GM19240 (cell line): ENCODE data around the gene SLC7A4.
A peak's percentile ranks its signal among the peaks of the same experiment; 100 is the strongest.
"Not testable (repeated sequence)": the region's sequence is repeated elsewhere in the genome, so short reads cannot be mapped to it uniquely, and the experiment has no call there.

Experiments
- DNase-seq: peaks from one replicate; pipeline ENCODE4 v3.0.0; 2011; ENCODE audit warnings: low spot score; ENCODE audit not compliant: insufficient read length

Gene SLC7A4

DNA sequence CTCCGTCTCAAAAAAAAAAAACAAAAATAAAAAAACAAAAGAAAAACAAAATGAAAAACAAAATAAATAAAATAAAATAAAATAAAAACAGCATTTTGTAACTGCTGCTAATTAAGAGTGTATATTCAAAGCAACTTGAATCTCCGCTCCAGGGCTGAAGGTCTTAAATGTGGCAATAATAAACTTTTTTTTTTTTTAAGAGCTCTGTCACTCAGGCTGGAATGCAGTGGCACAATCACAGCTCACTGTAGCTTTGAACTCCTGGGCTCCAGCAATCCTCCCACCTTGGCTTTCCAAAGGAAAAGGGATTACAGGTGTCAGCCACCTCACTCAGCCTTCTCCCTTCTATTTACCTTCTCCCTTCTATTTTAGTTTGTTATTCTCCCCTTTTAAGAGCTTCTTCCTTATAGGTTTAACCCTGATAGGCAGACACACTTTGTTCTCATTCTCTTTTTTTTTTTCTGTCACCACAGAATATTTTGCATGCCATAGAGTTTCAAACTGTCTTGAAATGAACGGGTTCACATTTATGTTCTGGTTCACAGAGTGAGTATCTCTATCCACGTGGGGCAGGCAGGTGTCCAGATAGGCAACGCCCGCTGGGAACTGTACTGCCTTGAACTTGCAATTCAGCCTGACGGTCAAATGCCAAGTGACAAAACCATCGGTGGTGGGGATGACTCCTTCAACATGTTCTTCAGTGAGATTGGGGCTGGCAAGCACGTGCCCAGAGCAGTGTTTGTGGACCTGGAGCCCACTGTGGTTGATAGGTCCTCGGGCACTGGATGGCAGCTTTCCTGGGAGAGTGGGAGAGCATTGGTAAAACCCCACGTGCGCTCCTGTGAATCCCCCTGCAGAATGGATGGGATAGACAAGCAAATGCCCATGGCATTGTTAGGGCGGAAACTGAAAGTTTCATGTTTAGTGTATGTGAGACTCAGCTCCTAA lies 32.8 kb upstream of the SLC7A4 start:
- DNase-seq, result no peak

DNA sequence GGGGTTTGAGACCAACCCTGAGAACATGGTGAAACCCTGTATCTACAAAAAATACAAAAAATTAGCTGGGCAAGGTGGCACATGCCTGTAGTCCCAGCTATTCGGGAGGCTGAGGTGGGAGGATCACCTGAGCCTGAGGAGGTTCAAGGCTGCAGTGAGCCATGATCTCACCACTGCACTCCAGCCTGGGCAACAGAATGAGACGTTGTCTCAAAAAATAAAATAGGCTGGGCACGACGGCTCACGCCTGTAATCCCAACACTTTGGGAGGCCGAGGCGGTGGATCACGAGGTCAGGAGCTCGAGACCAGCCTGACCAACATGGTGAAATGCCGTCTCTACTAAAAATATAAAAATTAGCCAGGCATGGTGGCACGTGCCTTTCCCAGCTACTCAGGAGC lies 32.1 kb upstream of the SLC7A4 start:
- DNase-seq, result not testable (repeated sequence)

DNA sequence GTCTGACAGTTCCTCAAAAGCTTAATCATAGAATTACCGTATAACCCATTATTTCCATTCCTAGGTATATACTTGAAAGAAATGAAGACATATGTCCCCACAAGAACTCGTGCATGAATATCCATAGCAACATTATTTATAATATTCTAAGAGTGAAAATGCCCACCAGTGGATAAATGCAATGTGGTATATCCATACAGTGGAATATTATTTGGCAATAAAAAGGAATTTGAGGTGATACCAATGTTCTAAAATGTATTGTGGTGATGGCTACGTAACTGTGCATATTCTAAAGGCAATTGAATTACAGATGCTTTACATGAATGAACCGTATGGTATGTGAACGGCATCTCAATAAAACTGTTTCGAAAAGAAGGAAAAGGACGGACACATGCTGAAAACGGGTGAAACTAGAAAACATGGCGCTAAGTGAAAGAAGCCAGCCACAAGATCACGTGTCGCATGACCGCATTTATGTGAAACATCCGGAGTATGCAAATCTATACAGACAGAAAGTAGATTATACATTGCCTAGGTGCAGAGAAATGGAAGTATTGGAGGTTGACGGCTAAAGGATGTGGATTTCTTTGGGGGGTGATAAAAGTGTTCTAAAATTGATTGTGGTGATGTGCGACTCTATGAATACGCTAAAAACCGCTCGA lies 29.4 kb upstream of the SLC7A4 start:
- DNase-seq, result not testable (repeated sequence)

DNA sequence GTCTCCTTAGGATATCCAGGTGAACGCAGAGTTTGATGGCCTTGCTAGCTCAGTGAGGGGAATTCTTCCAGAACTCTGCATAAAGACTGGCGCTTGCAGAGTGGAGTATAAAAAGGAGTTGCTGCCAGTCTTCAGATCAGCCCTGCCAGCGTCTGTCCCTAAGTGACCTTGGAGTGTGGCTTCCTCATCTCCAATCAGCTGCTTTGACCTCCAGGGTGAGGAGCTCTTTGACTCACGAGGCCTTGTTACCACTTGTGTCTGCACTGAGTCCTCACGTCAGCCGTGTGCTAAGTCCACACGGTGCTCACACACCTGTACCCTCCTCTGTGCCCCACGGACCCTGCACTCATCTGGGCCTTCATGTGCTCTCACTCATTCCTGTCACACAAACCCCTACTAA lies 28.0 kb upstream of the SLC7A4 start:
- DNase-seq, result not testable (repeated sequence)

DNA sequence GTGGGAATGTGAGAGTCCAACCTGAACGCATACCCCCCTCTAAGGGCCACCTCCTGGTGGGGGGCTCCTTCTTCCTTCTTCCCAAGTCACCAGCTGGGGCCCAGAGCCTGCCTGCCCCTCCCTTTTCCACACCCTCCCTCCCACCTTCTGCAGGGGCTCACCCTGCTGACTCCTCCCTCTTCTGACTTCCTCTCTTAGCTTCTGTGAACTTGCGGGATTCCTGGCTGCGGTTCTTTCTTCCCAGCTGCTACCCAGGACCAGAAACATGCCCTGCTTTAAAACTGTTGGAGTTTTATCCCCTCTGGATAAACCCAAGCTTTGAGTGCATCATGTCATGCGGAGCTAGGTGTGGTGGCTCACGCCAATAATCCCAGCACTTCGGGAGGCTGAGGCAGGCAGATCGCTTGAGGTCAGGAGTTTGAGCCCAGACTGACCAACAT lies 23.5 kb upstream of the SLC7A4 start:
- DNase-seq, result no peak

DNA sequence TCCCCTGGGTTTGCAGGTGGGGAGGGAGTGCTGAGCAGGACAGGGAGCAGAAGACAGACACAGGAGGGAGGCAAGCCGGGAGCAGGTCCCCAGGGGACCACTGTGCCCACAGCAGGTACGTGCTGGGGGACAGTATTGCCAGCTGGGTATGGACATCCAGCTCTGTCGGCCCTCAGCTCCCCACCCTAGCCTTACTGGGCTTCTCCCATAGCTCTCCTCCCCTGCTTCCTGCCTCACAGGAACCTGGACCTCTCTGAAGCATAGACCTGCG lies 23.1 kb upstream of the SLC7A4 start:
- no peak for DNase-seq

DNA sequence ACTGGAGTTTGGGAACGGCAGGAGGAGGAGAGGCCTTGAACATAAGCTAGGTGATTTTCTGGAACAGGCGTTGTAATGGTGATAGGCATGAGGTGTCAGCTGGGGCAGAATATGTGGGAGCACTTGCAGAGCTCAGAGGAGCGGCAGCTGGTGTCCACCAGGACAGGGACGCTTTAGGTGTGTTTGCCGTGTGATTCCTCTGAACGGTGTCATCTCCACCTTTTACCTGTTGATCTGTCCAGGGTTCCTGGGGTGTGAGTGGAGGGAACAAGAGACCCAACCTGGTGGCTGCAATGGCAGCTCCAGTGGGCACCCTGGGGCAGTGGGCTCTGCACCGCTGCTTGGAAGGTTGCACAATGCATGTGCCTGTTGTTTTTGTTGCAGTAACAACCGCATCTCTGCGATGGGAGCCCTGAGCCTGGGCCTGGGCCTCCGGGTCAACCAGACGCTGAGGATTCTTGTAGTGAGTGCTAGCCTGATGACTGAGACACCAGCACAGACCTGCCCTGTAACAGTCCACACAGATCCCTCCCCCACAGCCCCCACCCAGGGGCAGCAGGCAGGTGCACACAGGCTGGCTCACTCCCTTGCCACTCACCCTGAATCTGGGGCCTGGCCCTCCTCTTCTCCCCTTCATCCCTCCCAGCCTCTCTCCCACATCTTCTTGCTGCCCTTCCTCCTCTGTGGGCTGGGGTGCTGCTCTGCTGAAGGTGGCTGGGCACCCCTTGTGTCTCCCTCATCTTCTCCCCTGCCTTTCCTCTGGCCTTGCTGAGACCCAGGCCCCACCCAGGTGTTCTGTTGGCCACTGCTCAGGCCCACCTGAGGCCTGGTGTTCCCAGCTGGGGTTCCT lies 22.6 kb upstream of the SLC7A4 start:
- no peak for DNase-seq

DNA sequence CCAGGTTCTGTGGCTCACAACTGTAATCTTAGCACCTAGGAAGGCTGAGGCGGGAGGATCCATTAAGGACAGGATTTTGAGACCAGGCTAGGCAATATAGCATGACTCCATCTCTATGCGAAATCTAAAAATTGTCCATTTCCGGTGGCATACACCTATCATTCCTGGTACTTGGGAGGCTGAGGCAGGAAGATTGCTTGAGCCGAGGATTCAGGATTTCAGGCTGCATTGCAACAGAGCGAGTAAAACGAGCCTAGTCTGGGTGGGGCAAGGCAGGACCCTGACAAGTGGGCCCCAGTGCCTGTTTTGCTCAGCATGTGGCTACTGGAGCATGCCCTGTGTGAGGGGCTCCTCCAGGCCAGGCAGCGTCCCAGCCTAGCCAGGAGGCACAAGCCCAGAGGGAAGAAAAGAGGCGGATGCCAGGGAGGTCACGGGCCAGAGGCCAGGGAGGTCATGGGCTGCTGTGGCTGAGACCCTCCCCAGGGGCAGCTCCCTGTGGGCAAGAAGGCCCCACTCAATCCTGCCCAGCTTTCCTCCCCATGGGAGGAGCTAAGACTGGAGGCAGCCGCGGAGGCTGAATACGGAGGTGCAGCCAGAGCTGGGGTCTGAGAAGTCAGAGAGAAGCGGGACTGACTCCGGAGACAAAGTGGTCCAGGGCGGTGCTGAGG lies 21.8 kb upstream of the SLC7A4 start:
- DNase-seq, result no peak

DNA sequence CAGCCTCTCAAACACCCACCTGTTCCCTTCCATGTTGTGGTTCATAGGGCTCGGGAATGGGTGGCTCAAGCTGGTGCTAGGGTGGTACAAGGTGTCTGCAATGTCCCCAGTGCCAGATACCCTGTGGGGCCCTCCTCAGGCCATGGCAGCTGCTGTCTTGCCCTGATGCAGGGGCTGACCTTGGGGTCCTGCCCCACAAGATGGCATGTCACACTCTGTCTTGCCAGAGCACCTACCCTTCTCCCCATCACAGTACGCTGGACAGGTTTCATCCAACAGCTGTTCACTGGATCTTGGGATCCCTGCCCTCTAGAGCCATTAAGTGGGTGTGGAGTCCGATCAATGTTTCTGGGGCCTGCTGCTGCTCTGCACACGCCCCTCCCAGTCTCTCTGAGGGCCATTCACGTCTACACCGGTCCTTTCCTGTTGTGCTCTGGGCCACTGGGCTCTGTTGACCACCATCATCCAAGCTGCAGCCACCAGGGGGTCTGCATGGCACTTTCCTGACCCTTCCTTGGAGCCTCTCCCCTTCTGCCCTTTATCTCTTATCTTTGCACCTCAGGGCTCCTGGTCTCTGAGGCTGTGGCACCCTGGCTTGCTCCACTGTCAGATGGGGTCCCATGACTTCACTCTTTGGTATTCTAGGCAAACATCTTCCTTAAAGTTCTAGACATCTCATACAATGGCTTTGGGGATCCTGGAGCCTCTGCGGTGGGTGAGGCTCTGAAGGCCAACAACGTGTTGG lies 20.5 kb upstream of the SLC7A4 start:
- no peak for DNase-seq

DNA sequence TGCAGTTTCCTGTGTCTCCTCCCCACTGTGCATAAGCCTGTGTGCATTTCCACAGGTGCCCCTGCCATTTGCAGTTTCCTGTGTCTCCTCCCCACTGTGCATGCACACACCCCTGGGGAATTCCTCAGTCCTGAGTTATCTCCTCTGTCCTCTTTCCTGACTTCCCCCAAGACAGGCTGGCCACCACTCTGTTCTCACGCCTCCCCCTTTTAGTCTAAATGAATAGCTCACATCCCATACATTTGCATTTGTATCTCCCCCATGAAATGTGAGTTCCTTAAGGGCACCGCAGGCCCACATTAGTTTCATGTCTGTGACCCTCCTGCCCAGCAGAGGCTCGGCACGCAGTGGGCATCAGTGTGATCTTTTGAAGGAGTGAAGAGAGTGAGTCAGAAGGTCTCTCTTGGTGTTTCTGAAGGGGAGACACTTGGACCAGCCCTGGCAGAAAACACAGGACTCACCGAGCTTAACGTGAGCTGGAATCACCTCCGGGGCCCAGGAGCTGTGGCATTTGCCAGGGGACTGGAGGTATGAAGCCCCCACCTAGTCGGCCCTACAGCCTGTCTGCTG lies 19.6 kb upstream of the SLC7A4 start:
- no peak for DNase-seq

DNA sequence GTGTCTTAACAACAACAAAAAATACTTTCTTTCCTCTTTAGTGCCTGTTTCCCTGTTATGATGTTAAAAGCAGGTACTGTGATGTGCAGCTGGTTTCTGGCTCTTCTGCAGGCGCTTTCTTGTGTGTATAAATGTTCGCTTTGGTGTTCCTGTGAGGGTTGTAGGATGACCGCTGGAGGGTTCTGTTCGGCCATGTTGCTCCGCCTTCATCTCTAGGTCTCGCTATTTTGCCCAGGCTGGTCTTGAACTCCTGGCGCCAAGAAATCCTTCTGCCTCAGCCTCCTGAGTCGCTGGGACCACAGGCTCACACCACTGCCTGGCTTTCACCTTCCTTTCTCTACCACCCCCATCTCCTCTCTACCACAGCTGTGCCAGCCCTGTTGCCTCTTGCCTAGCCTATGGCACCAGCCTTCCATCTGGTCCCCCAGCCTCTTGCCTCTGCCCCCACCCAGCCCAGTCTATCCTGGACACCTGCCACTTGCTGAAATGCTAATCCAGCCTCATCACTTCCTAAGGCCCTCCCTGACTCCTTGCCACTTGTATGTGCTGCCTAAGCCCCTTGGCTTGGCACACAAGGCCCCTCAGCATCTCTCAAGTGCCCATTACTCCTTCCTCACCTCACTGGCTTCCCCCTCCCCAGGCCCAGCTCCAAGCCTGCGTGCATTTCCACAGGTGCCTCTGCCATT lies 18.9 kb upstream of the SLC7A4 start:
- no peak for DNase-seq

DNA sequence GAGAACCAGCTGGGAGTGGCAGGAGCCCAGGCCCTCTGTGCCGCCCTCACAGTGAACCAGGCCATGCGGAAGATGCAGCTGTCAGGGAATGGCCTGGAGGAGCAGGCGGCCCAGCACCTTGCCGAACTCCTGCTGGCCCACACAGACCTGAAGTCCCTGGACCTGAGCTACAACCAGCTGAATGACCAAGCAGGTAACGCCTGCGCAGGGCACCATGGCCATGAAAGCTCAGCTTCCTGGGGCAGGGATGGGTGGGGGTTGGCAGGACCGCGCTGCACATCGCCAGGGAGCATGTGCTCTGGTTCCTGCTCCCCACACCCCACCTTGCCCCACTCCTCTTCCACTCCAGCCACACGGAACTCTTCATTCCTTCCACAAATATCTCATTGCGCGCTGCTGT lies 16.6 kb upstream of the SLC7A4 start:
- not testable (repeated sequence) for DNase-seq

DNA sequence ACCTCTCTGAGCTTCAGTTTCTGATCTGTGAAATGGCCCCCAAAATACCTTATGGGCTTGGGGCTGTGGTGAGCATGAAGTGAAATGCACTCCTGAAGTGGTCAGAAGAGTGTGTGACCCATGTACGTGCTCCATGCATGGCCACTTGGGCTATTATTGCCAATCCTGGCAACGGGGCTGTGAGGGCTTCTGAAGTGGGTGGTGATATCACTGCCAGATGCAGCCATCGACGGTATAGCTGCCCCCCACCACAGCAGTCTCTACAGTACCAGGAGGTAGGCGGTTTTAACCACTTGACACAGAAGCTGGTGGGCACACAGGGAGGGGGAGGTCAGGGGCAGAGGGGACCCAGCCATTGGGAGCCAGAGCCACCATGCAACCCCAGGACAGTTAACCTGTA lies 16.1 kb upstream of the SLC7A4 start:
- not testable (repeated sequence) for DNase-seq

GRCh38 chr22:21047730-21048129 lies 15.4 kb upstream of the SLC7A4 start:
- no peak for DNase-seq

DNA sequence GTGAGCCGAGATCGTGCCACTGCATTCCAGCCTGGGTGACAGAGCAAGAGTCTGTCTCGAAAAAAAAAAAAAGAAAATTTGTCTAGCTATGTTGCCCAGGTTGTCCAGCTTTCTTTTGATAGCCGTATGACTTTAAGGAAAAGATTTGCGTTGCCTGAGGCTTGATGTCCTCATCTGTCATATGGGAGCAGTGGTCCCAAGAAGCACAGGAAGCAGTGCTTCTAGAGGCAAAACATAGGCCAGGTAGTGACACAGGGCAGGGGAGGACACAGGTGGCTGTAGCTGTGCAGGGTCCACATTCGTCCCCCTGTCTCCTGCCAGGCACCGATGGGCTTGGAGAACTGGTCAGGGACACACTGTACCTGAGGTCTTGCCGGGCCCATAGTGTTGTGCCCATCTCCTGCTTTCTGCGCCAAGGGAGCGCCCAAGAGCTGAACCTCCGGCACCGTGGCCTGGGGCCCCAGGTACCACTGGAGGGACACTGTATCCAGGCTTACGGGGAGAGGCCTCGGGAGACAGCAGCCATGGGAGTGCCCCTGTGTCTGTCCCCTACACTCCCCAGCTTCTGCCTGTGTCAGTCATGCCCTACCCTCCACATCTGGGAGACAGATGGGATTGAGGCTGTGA lies 14.8 kb upstream of the SLC7A4 start:
- DNase-seq, result no peak

GRCh38 chr22:21045585-21046294 lies 13.4 kb upstream of the SLC7A4 start, which contains the start of gene LRRC74B:
Gene LRRC74B (plus strand): TSS chr22:21045946. CDS start chr22:21045987, 41 bp downstream.
- peak; percentile 86 for DNase-seq

GRCh38 chr22:21044931-21045584 lies 12.7 kb upstream of the SLC7A4 start:
- no peak for DNase-seq
